ENCODE measurements around the gene SOX9.
"Not testable (repeated sequence)": the region's sequence is repeated elsewhere in the genome, so short reads cannot be mapped to it uniquely, and the experiment has no call there.

The SOX9 gene

GRCh38 chr17:72128039-72128438 is 7.2 kb downstream of the SOX9 start:
- no peak for DNase-seq

GRCh38 chr17:72134608-72135394 is 14.0 kb downstream of the SOX9 start:
- DNase-seq = no peak

GRCh38 chr17:72135546-72136325 is 14.9 kb downstream of the SOX9 start:
- DNase-seq = no peak

- no peak for DNase-seq
Measured at GRCh38 chr17:72136692-72137091, 15.9 kb downstream of the SOX9 start.

GRCh38 chr17:72137161-72137560 is 16.3 kb downstream of the SOX9 start:
- DNase-seq = no peak

- no peak for DNase-seq
Measured at GRCh38 chr17:72139212-72139611, 18.4 kb downstream of the SOX9 start.

- DNase-seq = no peak
Measured at GRCh38 chr17:72141336-72141735, 20.5 kb downstream of the SOX9 start.

- not testable (repeated sequence) for DNase-seq
Measured at GRCh38 chr17:72142097-72142496, 21.3 kb downstream of the SOX9 start.

GRCh38 chr17:72142614-72143013 is 21.8 kb downstream of the SOX9 start:
- DNase-seq = no peak

- DNase-seq = no peak
Measured at GRCh38 chr17:72143245-72143644, 22.4 kb downstream of the SOX9 start.

- no peak for DNase-seq
Measured at GRCh38 chr17:72144101-72144500, 23.3 kb downstream of the SOX9 start.

GRCh38 chr17:72145562-72145961 is 24.7 kb downstream of the SOX9 start:
- DNase-seq = no peak

GRCh38 chr17:72145962-72146361 is 25.1 kb downstream of the SOX9 start:
- no peak for DNase-seq

- no peak for DNase-seq
Measured at GRCh38 chr17:72146371-72146770, 25.6 kb downstream of the SOX9 start.

- no peak for DNase-seq
Measured at GRCh38 chr17:72150632-72151460, 30.0 kb downstream of the SOX9 start.

- DNase-seq = no peak
Measured at GRCh38 chr17:72151565-72152386, 31.0 kb downstream of the SOX9 start.

- no peak for DNase-seq
Measured at GRCh38 chr17:72152387-72152929, 31.6 kb downstream of the SOX9 start.

- no peak for DNase-seq
Measured at GRCh38 chr17:72158895-72159885, 38.4 kb downstream of the SOX9 start.

GRCh38 chr17:72162569-72162968 is 41.7 kb downstream of the SOX9 start:
- DNase-seq = no peak

- DNase-seq = no peak
Measured at GRCh38 chr17:72163474-72163873, 42.7 kb downstream of the SOX9 start.
